K562 (cell line): Measurements from ENCODE around the gene ASB4. TPM values are rescaled to one million over a fixed set of nuclear protein-coding genes. Genes with fewer than 3 reads are reported as not detected.

ENCODE experiments used
- FOXA3 ChIP-seq, 2 experiments: fragments of 450-650 bp in 1 of 2; sonication (generic) in 1 of 2; formaldehyde crosslinking; IDR thresholded peaks in 1 of 2; conservative IDR thresholded peaks in 1 of 2; 2 replicates each; pipeline versions ENCODE4 v1.4.0 to v1.8.0; 2020 to 2022; ENCODE audit warnings: mild to moderate bottlenecking in 2 of 2, missing genetic modification reagents in 1 of 2
- ID3 ChIP-seq, 2 experiments: fragments of 250-450 bp in 1 of 2; fragments of 450-650 bp in 1 of 2; sonication (Bioruptor Pico) in 1 of 2; IDR thresholded peaks; 2 replicates each; pipeline versions ENCODE4 v1.6.1 to v1.8.0; 2016 to 2021; ENCODE audit warnings: mild to moderate bottlenecking in 2 of 2, moderate library complexity in 2 of 2, missing compliant biosample characterization in 1 of 2, missing genetic modification characterization in 1 of 2
- MGA ChIP-seq: fragments of 450-650 bp; IDR thresholded peaks from 2 replicates; pipeline ENCODE4 v1.6.1; 2016; ENCODE audit warnings: mild to moderate bottlenecking, moderate library complexity
- MTA3 ChIP-seq: fragments of 450-650 bp; formaldehyde crosslinking; IDR thresholded peaks from 2 replicates; pipeline ENCODE4 v1.6.1; 2017; ENCODE audit warnings: mild to moderate bottlenecking, borderline replicate concordance
- NR2C1 ChIP-seq, 2 experiments: fragments of 450-650 bp; IDR thresholded peaks; 2 replicates each; pipeline ENCODE4 v1.6.1; 2017; ENCODE audit warnings: mild to moderate bottlenecking in 2 of 2, antibody characterized with exemption in 1 of 2, inconsistent platforms in 1 of 2, missing compliant biosample characterization in 1 of 2, missing genetic modification characterization in 1 of 2
- POLR2H ChIP-seq: IDR thresholded peaks from 2 replicates; pipeline ENCODE4 v1.6.1; 2016; ENCODE audit warnings: missing genetic modification characterization, low read depth, mild to moderate bottlenecking, control low read depth, missing compliant biosample characterization, moderate library complexity
- SIX5 ChIP-seq, 2 experiments: IDR thresholded peaks; 2 replicates each; pipeline ENCODE4 v1.6.1; 2011; ENCODE audit warnings: low read length in 2 of 2, borderline replicate concordance in 1 of 2, low read depth in 1 of 2, mild to moderate bottlenecking in 1 of 2, moderate library complexity in 1 of 2; ENCODE audit not compliant: insufficient read depth in 1 of 2
- USF2 ChIP-seq: sonication (generic); formaldehyde crosslinking; IDR thresholded peaks from 2 replicates; pipeline ENCODE4 v1.5.0; 2020; ENCODE audit warnings: missing genetic modification reagents
- ZC3H11A ChIP-seq: IDR thresholded peaks from 2 replicates; pipeline ENCODE4 v1.6.1; 2012; ENCODE audit warnings: low read depth, low read length, improper control_type of control experiment
- ZNF277 ChIP-seq: fragments of 250-450 bp; sonication (Bioruptor Pico); IDR thresholded peaks from 2 replicates; pipeline ENCODE4 v1.8.0; 2022; ENCODE audit warnings: inconsistent platforms, mild to moderate bottlenecking, moderate library complexity, borderline replicate concordance
- ZNF583 ChIP-seq: fragments of 250-450 bp; sonication (Bioruptor Pico); IDR thresholded peaks from 2 replicates; pipeline ENCODE4 v1.4.0; 2020
- ZNF717 ChIP-seq: fragments of 250-450 bp; sonication (Bioruptor Pico); IDR thresholded peaks from 2 replicates; pipeline ENCODE4 v1.5.0; 2021
- polyA plus RNA-seq, 8 experiments: library from polyadenylated mRNA; depleted of rRNA in 4 of 8; stranded (reverse) in 5 of 8; unstranded in 3 of 8; fragments of >200 nt; fragmentation: Nextera tagmentation in 2 of 8; fragmentation: Illumina TruSeq in 1 of 8; extraction: Ambion mirVana in 2 of 8; extraction: Trizol in 1 of 8; gene quantifications; 2 replicates each; pipeline versions ENCODE4 v1.2.1 to v1.2.3, GENCODE V29; 2011 to 2014; ENCODE audit warnings: inconsistent platforms in 1 of 8, missing spikeins in 1 of 8
- total RNA-seq, 7 experiments: library from RNA; depleted of rRNA in 6 of 7; stranded (reverse); fragments of >200 nt in 6 of 7; fragmentation: Illumina TruSeq in 2 of 7; extraction: Trizol in 2 of 7; gene quantifications; 2 replicates each; pipeline versions ENCODE4 v1.2.1 to v1.2.3, GENCODE V29; 2011 to 2021; ENCODE audit warnings: low replicate concordance in 1 of 7

Gene ASB4
- total and polyA plus RNA-seq, 9 of the 15 experiments (the other 6 are each of a cell fraction or from before 2014, with no cell fraction given) = 0.03 to 0.07 TPM; not detected in 7

GRCh38 chr7:95549818-95550529 is 64.2 kb downstream of the ASB4 start (continued):
- TF ChIP-seq ID3 (CRISPR knock-in tag; IDR thresholded peaks at IDR 0.05) = no peak
- no peak for TF ChIP-seq ID3 (tag; IDR thresholded peaks at IDR 0.05)
- no peak for TF ChIP-seq USF2
- no peak for TF ChIP-seq ZNF277 (CRISPR knock-in tag)
- no peak for TF ChIP-seq MTA3
- no peak for TF ChIP-seq ZNF717 (CRISPR knock-in tag)
- TF ChIP-seq POLR2H (tag) = no peak
- no peak for TF ChIP-seq FOXA3 (CRISPR knock-in tag; conservative IDR thresholded peaks at IDR 0.05 in 1 of 2, IDR thresholded peaks at IDR 0.05 in 1 of 2)
- no peak for TF ChIP-seq SIX5 (IDR thresholded peaks at IDR 0.05; ENCODE audit: borderline replicate concordance in 1 of 2, insufficient read depth in 1 of 2, low read depth in 1 of 2, low read length in 2 of 2)
- no peak for TF ChIP-seq NR2C1 (IDR thresholded peaks at IDR 0.05)
- TF ChIP-seq NR2C1 (tag; IDR thresholded peaks at IDR 0.05) = no peak
- no peak for TF ChIP-seq MGA
- TF ChIP-seq ZC3H11A = no peak
- TF ChIP-seq ZNF583 = no peak
